OCI-LY7 (cell line): Measurements from ENCODE around the gene ASPRV1. TPM values are rescaled to one million over a fixed set of nuclear protein-coding genes. Genes with fewer than 3 reads are reported as not detected.

Experiments used
- BruUV-seq: library from RNA; stranded (reverse); fragments of 400-500 nt; replicated peaks from 2 replicates; lab custom pipeline; 2021; lab: Mats Ljungman, UMichigan
- CTCF ChIA-PET: fragments of 300-600 bp; sonication (Branson Sonifier 250); formaldehyde crosslinking; loops from one replicate; lab custom pipeline; 2022; ENCODE audit warnings: antibody characterized with exemption; ENCODE audit not compliant: unreplicated experiment; lab: Charles Lee
- POLR2A ChIA-PET: fragments of 300-600 bp; sonication (Branson Sonifier 250); formaldehyde crosslinking; loops from one replicate; lab custom pipeline; 2022; ENCODE audit warnings: antibody characterized with exemption; lab: Charles Lee
- DNase-seq: peaks from one replicate; pipeline ENCODE4 v3.0.0-alpha.2; 2015; ENCODE audit warnings: low spot score
- H2AFZ ChIP-seq: fragments of 200-600 bp; sonication (generic), shearing (Covaris generic); 2 replicates; pipeline ENCODE4 v1.6.1; 2014; ENCODE audit warnings: mild to moderate bottlenecking, antibody characterized with exemption, low read length, moderate library complexity
- H3K27ac ChIP-seq: fragments of 200-600 bp; sonication (generic); 2 replicates; pipeline ENCODE4 v1.5.1; 2014; ENCODE audit warnings: mixed run types, low read depth, mild to moderate bottlenecking, moderate library complexity, low read length, inconsistent platforms; ENCODE audit not compliant: poor library complexity, severe bottlenecking
- H3K36me3 ChIP-seq: fragments of 200-600 bp; sonication (generic); 2 replicates; pipeline ENCODE4 v1.6.1; 2014; ENCODE audit warnings: mild to moderate bottlenecking, antibody characterized with exemption, low read length, moderate library complexity, mixed read lengths; ENCODE audit not compliant: insufficient read depth
- H3K4me1 ChIP-seq: fragments of 200-600 bp; sonication (generic); 2 replicates; pipeline ENCODE4 v1.5.1; 2014; ENCODE audit warnings: mild to moderate bottlenecking, low read length; ENCODE audit not compliant: insufficient read depth, poor library complexity, severe bottlenecking
- H3K4me2 ChIP-seq: fragments of 200-600 bp; sonication (generic); 2 replicates; pipeline ENCODE4 v1.6.1; 2014; ENCODE audit warnings: mild to moderate bottlenecking, low read length
- H3K4me3 ChIP-seq: fragments of 200-600 bp; sonication (generic); 2 replicates; pipeline ENCODE4 v1.5.1; 2014; ENCODE audit warnings: mild to moderate bottlenecking, low read depth, low read length; ENCODE audit not compliant: poor library complexity, severe bottlenecking
- H3K79me2 ChIP-seq: fragments of 200-600 bp; sonication (generic); 2 replicates; pipeline ENCODE4 v1.6.1; 2016; ENCODE audit warnings: low read depth, mild to moderate bottlenecking, low read length, moderate library complexity, mixed read lengths; ENCODE audit not compliant: insufficient read depth
- H3K9me2 ChIP-seq: fragments of 200-600 bp; sonication (generic); 2 replicates; pipeline ENCODE4 v1.6.1; 2016; ENCODE audit warnings: mild to moderate bottlenecking, low read length, mixed read lengths; ENCODE audit not compliant: insufficient read depth
- H3K9me3 ChIP-seq: fragments of 200-600 bp; sonication (generic); 2 replicates; pipeline ENCODE4 v1.6.1; 2014; ENCODE audit warnings: mild to moderate bottlenecking, mixed run types, low read length, mixed read lengths
- H4K20me1 ChIP-seq: fragments of 200-600 bp; sonication (generic); 2 replicates; pipeline ENCODE4 v1.6.1; 2014; ENCODE audit warnings: mild to moderate bottlenecking, antibody characterized with exemption, low read length, moderate library complexity, mixed read lengths; ENCODE audit not compliant: insufficient read depth
- CTCF ChIP-seq: fragments of 200-600 bp; sonication (generic); conservative IDR thresholded peaks from 2 replicates; pipeline ENCODE4 v1.5.1; 2014; ENCODE audit warnings: mild to moderate bottlenecking, antibody characterized with exemption, low read length, moderate library complexity, mixed read lengths
- EZH2phosphoT487 ChIP-seq: fragments of 200-600 bp; sonication (generic); IDR thresholded peaks from 2 replicates; pipeline ENCODE4 v1.6.1; 2018; ENCODE audit warnings: low read depth, borderline replicate concordance, mild to moderate bottlenecking, mixed run types, antibody characterized with exemption, low read length, moderate library complexity, mixed read lengths
- intact Hi-C: fragments of 100-400 bp; cut with micrococcal nuclease; formaldehyde crosslinking; loops from one replicate; pipeline ENCODE4 v1.10.0; 2022; ENCODE audit not compliant: unreplicated experiment
- total RNA-seq, 2 experiments: library from RNA; depleted of rRNA in 1 of 2; stranded (reverse); fragments of >200 nt in 1 of 2; shearing (Covaris generic) in 1 of 2; gene quantifications; 2 replicates each; pipeline ENCODE4 v1.2.3, GENCODE V29; 2014 to 2022

The ASPRV1 gene
- total RNA-seq, 2 experiments from 2014 or later, result 1.3 to 1.4 TPM

- H3K9me3 ChIP-seq, result no peaks in the 10 kb centered on the region
- no TSS peak for BruUV-seq
- no peaks in the 10 kb centered on the region for H3K79me2 ChIP-seq
- intact Hi-C loops, result no loop called here
- H3K27ac ChIP-seq, result no peak overlapping the region
- DNase-seq, result no peak
- H4K20me1 ChIP-seq, result no peaks in the 10 kb centered on the region
- no peak overlapping the region for H3K4me3 ChIP-seq
- ChIA-PET CTCF (no interaction called here), POLR2A (no interaction called here)
- H2AFZ ChIP-seq, result no peak overlapping the region
- H3K4me2 ChIP-seq, result no peak overlapping the region
- no peaks in the 10 kb centered on the region for H3K4me1 ChIP-seq
- H3K36me3 ChIP-seq, result no peaks in the 10 kb centered on the region
- H3K9me2 ChIP-seq, result no peaks in the 10 kb centered on the region
- TF ChIP-seq EZH2phosphoT487, result no peak
- no peak for TF ChIP-seq CTCF
Measured at GRCh38 chr2:69985216-69985615, 23.8 kb upstream of the ASPRV1 start.

GRCh38 chr2:69983392-69983966 is 22.0 kb upstream of the ASPRV1 start:
- Histone ChIP-seq H3K79me2 (no peaks in the 10 kb centered on the region), H3K9me2 (no peaks in the 10 kb centered on the region), H3K4me3 (no peak overlapping the region), H2AFZ (no peak overlapping the region), H3K9me3 (no peaks in the 10 kb centered on the region), H3K4me2 (no peak overlapping the region), H3K27ac (no peak overlapping the region), H4K20me1 (no peaks in the 10 kb centered on the region), H3K4me1 (no peaks in the 10 kb centered on the region), H3K36me3 (no peaks in the 10 kb centered on the region)
- no TSS peak for BruUV-seq
- CTCF ChIA-PET, result no interaction called here
- POLR2A ChIA-PET, result no interaction called here
- intact Hi-C loops, result no loop called here
- TF ChIP-seq EZH2phosphoT487, result no peak
- TF ChIP-seq CTCF, result no peak
- no peak for DNase-seq
